ENCODE measurements around the gene SERPINA1. TPM values are rescaled to one million over a fixed set of nuclear protein-coding genes. Genes with fewer than 3 reads are reported as not detected.

SERPINA1 gene
- total RNA-seq, 1 experiment from 2014 or later = 4.9 TPM

GRCh38 chr14:94384342-94384741 lies 4.1 kb downstream of the SERPINA1 start:
- no peaks in the 10 kb centered on the region for H3K36me3 ChIP-seq (ENCODE audit: control insufficient read depth, insufficient read depth, low read length)
- no peak overlapping the region for H3K4me3 ChIP-seq (ENCODE audit: low read depth in 2 of 2, low read length in 2 of 2)
- no TSS peak for BruUV-seq (replicated peaks)
- ChIA-PET POLR2A (no interaction called here), CTCF (no interaction called here)
- in situ Hi-C loops (cut with HindIII; ENCODE audit: low pct_unique_long_range_greater_than_20kb, low sequenced_read_pairs) = no loop called here
- no peak overlapping the region for H3K27ac ChIP-seq (ENCODE audit: low read length)
- intact Hi-C loops (cut with micrococcal nuclease; ENCODE audit: unreplicated experiment) = no loop called here
- no peaks in the 10 kb centered on the region for H3K27me3 ChIP-seq (ENCODE audit: control insufficient read depth, insufficient read depth, low read length)
- H3K9me3 ChIP-seq (ENCODE audit: control insufficient read depth, insufficient read depth, low read depth, low read length) = no peaks in the 10 kb centered on the region
- TF ChIP-seq, protein P1, sequence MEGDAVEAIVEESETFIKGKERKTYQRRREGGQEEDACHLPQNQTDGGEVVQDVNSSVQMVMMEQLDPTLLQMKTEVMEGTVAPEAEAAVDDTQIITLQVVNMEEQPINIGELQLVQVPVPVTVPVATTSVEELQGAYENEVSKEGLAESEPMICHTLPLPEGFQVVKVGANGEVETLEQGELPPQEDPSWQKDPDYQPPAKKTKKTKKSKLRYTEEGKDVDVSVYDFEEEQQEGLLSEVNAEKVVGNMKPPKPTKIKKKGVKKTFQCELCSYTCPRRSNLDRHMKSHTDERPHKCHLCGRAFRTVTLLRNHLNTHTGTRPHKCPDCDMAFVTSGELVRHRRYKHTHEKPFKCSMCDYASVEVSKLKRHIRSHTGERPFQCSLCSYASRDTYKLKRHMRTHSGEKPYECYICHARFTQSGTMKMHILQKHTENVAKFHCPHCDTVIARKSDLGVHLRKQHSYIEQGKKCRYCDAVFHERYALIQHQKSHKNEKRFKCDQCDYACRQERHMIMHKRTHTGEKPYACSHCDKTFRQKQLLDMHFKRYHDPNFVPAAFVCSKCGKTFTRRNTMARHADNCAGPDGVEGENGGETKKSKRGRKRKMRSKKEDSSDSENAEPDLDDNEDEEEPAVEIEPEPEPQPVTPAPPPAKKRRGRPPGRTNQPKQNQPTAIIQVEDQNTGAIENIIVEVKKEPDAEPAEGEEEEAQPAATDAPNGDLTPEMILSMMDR (IDR thresholded peaks at IDR 0.05) = no peak
- no peak for TF ChIP-seq POLR2AphosphoS5 (IDR thresholded peaks at IDR 0.05; ENCODE audit: low read depth, low read length)
- no peak for TF ChIP-seq SIN3A (IDR thresholded peaks at IDR 0.05; ENCODE audit: borderline replicate concordance, insufficient read depth, low read depth, low read length)
- TF ChIP-seq, protein P2, sequence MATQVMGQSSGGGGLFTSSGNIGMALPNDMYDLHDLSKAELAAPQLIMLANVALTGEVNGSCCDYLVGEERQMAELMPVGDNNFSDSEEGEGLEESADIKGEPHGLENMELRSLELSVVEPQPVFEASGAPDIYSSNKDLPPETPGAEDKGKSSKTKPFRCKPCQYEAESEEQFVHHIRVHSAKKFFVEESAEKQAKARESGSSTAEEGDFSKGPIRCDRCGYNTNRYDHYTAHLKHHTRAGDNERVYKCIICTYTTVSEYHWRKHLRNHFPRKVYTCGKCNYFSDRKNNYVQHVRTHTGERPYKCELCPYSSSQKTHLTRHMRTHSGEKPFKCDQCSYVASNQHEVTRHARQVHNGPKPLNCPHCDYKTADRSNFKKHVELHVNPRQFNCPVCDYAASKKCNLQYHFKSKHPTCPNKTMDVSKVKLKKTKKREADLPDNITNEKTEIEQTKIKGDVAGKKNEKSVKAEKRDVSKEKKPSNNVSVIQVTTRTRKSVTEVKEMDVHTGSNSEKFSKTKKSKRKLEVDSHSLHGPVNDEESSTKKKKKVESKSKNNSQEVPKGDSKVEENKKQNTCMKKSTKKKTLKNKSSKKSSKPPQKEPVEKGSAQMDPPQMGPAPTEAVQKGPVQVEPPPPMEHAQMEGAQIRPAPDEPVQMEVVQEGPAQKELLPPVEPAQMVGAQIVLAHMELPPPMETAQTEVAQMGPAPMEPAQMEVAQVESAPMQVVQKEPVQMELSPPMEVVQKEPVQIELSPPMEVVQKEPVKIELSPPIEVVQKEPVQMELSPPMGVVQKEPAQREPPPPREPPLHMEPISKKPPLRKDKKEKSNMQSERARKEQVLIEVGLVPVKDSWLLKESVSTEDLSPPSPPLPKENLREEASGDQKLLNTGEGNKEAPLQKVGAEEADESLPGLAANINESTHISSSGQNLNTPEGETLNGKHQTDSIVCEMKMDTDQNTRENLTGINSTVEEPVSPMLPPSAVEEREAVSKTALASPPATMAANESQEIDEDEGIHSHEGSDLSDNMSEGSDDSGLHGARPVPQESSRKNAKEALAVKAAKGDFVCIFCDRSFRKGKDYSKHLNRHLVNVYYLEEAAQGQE (IDR thresholded peaks at IDR 0.05; ENCODE audit: insufficient read depth in 1 of 2, low read depth in 2 of 2, low read length in 1 of 2) = no peak
- no peak for TF ChIP-seq TCF7L2 (IDR thresholded peaks at IDR 0.05; ENCODE audit: low read depth, low read length)
- ATAC-seq (no peak), DNase-seq (ENCODE audit: low read depth, low spot score) (no peak)
- H3K4me1 ChIP-seq (ENCODE audit: control insufficient read depth, insufficient read depth, low read length) = no peaks in the 10 kb centered on the region

DNA sequence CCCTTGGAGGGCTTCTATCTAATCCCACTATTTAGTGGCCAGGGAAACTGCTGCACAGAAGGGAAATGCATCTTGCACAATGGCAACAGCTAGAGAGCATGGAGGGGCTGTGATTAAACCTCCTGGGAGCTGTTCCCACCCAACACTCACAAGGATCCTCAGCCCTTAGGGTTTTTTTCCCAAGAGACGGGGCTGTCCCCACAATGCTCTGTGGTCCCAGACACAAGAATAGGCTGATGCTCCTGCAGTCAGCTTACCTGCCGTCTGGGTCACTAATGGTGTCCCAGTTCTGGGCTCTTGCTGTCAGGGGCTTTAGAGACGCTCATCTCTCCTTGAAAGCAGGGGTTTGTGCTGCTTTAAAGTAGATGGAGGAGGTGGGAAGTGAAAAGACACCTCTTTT lies 4.6 kb downstream of the SERPINA1 start:
- in situ Hi-C loops (cut with HindIII; ENCODE audit: low pct_unique_long_range_greater_than_20kb, low sequenced_read_pairs) = no loop called here
- H3K36me3 ChIP-seq (ENCODE audit: control insufficient read depth, insufficient read depth, low read length) = no peaks in the 10 kb centered on the region
- POLR2A ChIA-PET = no interaction called here
- no peak overlapping the region for H3K27ac ChIP-seq (ENCODE audit: low read length)
- no peak for DNase-seq (ENCODE audit: low read depth, low spot score)
- CTCF ChIA-PET = no interaction called here
- ATAC-seq = no peak
- H3K4me1 ChIP-seq (ENCODE audit: control insufficient read depth, insufficient read depth, low read length) = no peaks in the 10 kb centered on the region
- no TSS peak for BruUV-seq (replicated peaks)
- TF ChIP-seq, protein P2 (IDR thresholded peaks at IDR 0.05; ENCODE audit: insufficient read depth in 1 of 2, low read depth in 2 of 2, low read length in 1 of 2) = no peak
- TF ChIP-seq POLR2AphosphoS5 (IDR thresholded peaks at IDR 0.05; ENCODE audit: low read depth, low read length) (no peak), SIN3A (IDR thresholded peaks at IDR 0.05; ENCODE audit: borderline replicate concordance, insufficient read depth, low read depth, low read length) (no peak), TCF7L2 (IDR thresholded peaks at IDR 0.05; ENCODE audit: low read depth, low read length) (no peak)
- H3K9me3 ChIP-seq (ENCODE audit: control insufficient read depth, insufficient read depth, low read depth, low read length) = no peaks in the 10 kb centered on the region
- intact Hi-C loops (cut with micrococcal nuclease; ENCODE audit: unreplicated experiment) = no loop called here
- no peaks in the 10 kb centered on the region for H3K27me3 ChIP-seq (ENCODE audit: control insufficient read depth, insufficient read depth, low read length)
- H3K4me3 ChIP-seq (ENCODE audit: low read depth in 2 of 2, low read length in 2 of 2) = no peak overlapping the region

Measured in Panc1 (cell line).